GM21390 (cell line): ENCODE results near the gene SLMAP.
"Not testable (repeated sequence)": the region's sequence is repeated elsewhere in the genome, so short reads cannot be mapped to it uniquely, and the experiment has no call there.

ENCODE experiments used
- ATAC-seq: cut with Tn5 transposase; IDR thresholded peaks from one replicate; pipeline ENCODE4 v1.9.1; 2021; ENCODE audit not compliant: unreplicated experiment

Gene SLMAP

GRCh38 chr3:57792198-57792597 is 36.1 kb downstream of the SLMAP start:
- no peak for ATAC-seq

DNA sequence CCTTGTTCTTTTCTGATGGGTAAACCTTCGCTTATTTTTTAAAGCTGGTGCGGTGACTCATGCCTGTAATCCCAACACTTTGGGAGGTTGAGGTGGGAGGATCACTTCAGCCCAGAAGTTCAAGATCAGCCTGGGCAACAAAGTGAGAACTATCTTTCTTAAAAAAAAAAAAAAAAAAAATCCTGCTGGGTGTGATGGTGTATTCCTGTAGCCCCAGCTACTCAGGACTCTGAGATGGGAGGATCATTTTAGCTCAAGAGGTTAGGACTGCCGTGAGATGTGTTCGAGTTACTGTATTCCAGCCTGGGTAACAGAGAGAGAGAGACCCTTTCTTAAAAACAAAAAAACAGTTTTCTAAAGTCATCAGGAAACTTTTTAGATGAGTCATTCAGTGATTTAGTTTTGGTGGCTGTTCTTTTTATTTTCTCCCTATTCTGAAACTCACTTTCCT is 37.7 kb downstream of the SLMAP start:
- ATAC-seq: no peak

DNA sequence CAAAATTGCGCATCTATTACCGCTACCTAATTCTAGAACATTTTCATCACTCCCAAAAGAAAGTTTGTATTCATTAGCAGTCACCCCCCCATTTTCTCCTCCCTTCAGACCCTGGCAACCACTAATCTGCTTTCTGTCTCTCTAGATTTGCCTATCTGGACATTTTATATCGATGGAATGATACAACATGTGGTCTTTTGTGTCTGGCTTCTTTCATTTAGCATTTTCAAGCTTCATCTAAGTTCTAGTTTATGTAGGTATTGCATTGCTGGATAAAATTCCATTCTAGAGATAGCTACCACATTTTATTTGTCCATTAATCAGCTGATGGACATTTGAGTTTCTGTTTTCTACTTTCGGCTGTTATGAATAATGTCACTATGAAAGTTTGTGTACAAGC is 38.4 kb downstream of the SLMAP start:
- ATAC-seq: no peak

DNA sequence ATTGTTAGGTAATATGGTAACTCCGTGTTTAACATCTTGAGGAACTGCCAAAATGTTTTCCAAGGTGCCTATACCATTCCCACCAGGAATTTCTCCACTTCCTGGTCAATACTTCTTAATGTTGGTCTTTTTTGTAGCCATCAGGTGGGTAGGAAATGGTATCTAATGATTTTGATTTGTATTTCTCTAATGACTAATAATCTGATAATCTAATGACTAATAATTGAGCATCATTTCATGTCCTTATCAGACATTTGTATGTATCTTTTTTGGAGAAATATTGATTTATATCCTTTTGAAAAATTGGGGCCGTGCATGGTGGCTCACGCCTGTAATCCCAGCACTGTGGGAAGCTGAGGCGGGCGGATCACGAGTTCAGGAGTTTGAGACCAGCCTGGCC is 38.8 kb downstream of the SLMAP start:
- ATAC-seq: no peak

DNA sequence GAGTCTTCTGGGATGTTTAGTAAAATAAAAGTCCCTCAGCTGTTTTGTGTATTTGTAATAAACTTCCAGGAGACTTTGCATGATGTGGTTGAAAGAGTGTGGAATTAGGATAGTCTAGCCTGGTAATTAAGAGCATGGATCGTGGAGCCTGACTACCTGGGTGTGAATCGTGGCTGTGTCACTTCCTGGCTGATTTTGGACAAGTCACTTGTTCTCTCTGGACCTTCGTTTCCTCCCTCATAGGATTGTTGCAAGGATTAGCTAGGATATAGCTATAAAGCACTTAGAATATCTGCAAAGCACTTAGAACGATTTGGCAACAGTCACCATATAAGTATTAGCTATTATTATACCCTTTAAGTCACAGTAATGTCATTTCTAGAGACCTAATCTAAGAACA is 40.2 kb downstream of the SLMAP start:
- no peak for ATAC-seq

DNA sequence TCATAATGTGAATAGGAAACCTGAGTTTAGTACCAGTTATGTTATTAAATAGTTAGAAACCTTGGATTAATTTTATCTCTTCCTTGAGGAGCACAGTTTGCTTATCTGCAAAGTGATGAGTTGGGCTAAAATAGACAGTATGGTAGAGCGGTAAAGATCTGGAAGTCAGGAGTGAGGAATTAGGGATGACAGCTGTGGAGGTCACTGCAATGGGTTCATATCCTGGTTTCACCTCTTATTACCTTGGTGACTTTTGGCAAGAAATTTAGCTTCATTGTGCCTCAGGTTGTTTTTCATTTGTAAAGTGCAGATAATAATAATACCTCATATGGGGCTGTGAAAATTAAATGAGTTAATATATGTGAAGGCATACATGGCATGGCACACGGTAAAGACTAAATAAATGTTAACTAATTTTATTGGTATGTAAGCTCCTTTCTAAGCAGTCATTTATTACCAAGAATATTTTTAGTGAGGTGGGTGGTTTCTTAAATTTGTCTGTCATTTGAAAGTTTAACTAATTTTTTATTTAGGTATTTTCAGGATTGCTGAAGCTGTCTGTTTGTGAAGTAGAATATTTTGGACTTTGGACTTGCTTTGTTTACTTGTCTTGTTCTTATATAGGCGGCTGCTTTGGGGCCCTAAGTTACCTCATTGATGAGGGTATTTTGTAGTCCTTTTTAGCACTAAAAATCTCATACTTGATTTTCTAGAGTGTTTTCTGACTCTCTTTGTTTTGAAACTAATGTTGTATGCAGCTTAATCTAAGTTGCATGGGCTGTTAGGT is 41.8 kb downstream of the SLMAP start:
- no peak for ATAC-seq

- ATAC-seq: no peak
These were observed 47.6 kb downstream of the SLMAP start for GRCh38 chr3:57803647-57804081.

DNA sequence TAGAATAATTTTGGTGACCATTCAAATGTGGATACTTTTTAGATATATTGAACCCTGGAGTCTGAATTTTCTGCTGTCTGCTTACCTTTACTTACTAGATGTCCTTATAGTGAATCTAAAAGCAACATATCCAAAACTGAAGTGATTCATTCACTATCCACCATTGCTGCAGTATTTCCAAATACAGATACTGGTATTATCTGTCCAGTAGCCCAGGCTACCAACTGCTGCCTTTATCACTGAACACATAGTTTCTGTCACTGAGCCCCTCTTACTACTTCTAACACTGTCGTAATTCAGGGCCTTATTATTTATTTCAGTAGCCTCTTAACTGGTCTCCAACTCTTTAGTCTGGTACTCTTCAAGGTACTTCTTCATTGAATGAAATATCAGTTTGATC is 49.2 kb downstream of the SLMAP start:
- ATAC-seq: no peak

DNA sequence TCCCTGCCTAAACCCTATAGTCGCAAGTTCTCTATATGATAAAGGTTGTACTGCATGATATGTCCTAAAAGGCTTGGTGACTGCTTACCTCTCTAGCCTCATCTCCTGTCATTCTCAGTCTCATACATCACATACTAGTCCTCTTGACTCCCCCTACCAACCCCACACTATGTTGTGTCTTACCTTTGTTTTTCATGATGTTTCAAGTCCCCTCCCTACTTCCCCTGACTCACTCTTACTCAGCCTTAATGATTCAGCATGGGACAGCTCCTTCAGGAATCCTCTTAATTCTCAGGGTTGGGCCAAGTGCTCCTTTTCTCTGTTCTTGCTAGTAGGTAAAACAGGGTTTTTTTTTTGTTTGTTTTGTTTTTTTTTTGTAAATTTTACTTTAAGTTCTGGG is 49.6 kb downstream of the SLMAP start:
- ATAC-seq: no peak

DNA sequence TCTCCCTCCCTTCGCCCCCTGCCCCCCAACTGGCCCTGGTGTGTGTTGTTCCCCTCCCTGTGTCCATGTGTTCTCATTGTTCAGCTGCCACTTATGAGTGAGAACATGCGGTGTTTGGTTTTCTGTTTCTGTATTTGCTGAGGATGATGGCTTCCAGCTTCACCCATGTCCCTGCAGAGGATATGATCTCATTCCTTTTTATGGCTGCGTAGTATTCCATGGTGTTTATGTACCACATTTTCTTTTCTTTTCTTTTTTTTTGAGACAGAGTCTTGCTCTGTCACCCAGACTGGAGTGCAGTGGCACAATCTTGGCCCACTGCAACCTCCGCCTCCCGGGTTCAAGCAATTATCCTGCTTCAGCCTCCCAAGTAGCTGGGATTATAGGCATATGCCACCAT is 50.1 kb downstream of the SLMAP start:
- ATAC-seq: not testable (repeated sequence)

GRCh38 chr3:57808961-57809608 is 53.0 kb downstream of the SLMAP start:
- ATAC-seq: no peak

GRCh38 chr3:57809609-57809968 is 53.5 kb downstream of the SLMAP start:
- ATAC-seq: no peak

- no peak for ATAC-seq
These were observed 53.9 kb downstream of the SLMAP start for GRCh38 chr3:57810048-57810447.

- ATAC-seq: no peak
These were observed 54.5 kb downstream of the SLMAP start for GRCh38 chr3:57810471-57811137.

DNA sequence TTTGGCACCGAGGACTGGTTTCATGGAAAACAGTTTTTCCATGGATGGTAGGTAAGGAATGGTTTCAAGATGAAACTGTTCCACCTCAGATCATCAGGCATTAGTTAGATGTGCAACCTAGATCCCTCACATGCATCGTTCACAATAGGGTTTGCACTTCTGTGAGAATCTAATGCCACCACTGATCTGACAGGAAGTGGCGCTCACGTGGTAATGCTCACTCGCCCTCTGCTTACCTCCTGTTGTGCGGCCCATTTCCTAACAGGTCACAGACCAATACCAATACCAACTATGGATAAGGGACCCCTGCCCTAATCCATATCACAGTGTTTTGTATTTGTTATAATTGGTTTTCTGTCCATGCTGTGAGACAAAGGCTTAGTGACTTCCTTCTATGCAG is 58.9 kb downstream of the SLMAP start:
- ATAC-seq: no peak

DNA sequence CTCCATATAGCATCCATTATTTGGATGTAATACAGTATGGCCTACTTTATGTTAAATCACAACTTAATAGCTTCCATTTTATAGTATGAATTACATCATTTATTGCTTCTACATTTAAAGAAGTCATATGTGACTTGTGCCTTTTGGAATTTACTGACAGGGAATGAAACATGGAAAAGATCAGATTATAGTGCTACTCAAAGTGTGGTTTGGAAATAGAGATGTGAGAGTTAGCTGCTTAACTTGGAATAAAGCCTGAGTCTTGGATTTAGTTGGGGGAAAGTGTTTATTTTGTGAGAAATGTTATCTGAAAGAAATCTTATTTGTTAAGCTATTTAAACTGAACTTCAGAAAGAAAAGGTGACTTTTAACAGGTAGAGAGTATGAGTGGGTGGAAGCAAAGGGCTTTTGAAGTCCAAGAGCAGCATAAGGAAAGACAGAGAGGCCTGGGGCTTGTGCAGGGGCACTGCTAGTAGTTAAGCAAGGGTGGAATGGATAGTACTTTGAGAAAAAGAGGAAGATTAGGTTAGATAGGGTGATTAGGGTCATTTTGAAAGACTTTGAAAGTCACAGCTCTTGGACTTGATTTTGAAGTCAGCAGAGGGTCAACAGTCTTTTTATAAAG is 60.5 kb downstream of the SLMAP start:
- ATAC-seq: no peak

- no peak for ATAC-seq
These were observed 62.7 kb downstream of the SLMAP start for GRCh38 chr3:57818772-57819171.

- no peak for ATAC-seq
These were observed 64.4 kb downstream of the SLMAP start for GRCh38 chr3:57820479-57820878.

DNA sequence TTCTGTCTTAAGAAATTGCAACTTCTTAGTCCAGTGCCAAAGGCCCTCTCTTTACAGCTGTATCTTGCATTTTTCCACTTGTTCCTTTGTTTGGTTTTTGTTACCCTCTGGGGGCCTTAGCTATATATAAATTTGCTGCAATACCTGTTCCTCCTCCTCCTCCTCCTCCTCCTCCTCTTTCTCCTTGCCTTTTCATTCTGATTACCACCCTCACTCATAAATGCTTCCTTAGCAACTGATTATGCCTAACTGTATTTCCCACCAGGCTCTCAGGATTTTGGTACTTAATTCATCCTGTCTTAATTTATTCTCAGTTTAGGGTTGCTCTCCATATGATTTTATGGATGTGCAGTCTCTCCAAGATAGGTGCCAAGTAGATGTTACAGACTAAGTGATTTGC is 65.7 kb downstream of the SLMAP start:
- no peak for ATAC-seq

- no peak for ATAC-seq
These were observed 66.6 kb downstream of the SLMAP start for GRCh38 chr3:57822686-57823085.

DNA sequence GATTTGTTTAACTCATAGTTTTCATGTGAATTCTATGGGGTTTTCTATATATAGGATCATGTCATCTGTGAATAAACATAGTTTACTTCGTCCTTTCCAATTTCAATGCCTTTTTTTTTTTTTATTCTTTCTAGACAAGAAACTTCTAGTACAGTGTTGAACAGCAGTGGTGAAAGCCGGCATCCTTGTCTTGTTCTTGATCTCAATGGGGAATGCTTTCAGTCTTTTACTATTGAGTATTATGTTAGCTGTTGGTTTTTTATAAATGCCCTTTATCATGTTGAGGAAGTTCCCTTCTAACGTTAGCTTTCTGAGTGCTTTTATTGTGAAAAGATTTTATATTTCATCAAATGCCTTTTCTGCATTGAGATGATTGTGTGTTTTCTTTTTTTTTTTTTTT is 69.0 kb downstream of the SLMAP start:
- ATAC-seq: no peak
